Fibroblast of lung (primary cell): ENCODE results near the gene DNALI1. TPM values are rescaled to one million over a fixed set of nuclear protein-coding genes. Genes with fewer than 3 reads are reported as not detected.

Experiments used
- DNase-seq, 2 donors: peaks; one replicate each; pipeline versions ENCODE4 v3.0.0 to v3.0.0-alpha.2; 2010; ENCODE audit warnings: low read depth in 2 of 2
- H2AFZ ChIP-seq: 2 replicates; pipeline ENCODE4 v1.5.1; 2012; ENCODE audit warnings: low read length, control low read depth, inconsistent platforms
- H3K27ac ChIP-seq: 2 replicates; pipeline ENCODE4 v1.5.1; 2011; ENCODE audit warnings: low read length, control low read depth; ENCODE audit not compliant: insufficient read depth
- H3K27me3 ChIP-seq: 2 replicates; pipeline ENCODE4 v1.5.1; 2011; ENCODE audit warnings: mild to moderate bottlenecking, low read length; ENCODE audit not compliant: control insufficient read depth, insufficient read depth
- H3K36me3 ChIP-seq: 2 replicates; pipeline ENCODE4 v1.5.1; 2011; ENCODE audit warnings: low read length; ENCODE audit not compliant: control insufficient read depth, insufficient read depth
- H3K4me1 ChIP-seq: 2 replicates; pipeline ENCODE4 v1.5.1; 2011; ENCODE audit warnings: low read length; ENCODE audit not compliant: control insufficient read depth, insufficient read depth; ENCODE audit errors: extremely low read depth
- H3K4me2 ChIP-seq: 2 replicates; pipeline ENCODE4 v1.5.1; 2011; ENCODE audit warnings: low read length, control low read depth; ENCODE audit not compliant: insufficient read depth; ENCODE audit errors: extremely low read depth
- H3K4me3 ChIP-seq, 4 experiments: fragments of 200-600 bp in 1 of 4; sonication (generic) in 1 of 4; replicated peaks in 1 of 4; 2 replicates each; pipeline ENCODE4 v1.5.1; 2011 to 2016; ENCODE audit warnings: low read length in 4 of 4, low read depth in 3 of 4, mild to moderate bottlenecking in 3 of 4, control low read depth in 2 of 4, inconsistent platforms in 1 of 4, mixed read lengths in 1 of 4; ENCODE audit not compliant: insufficient read depth in 1 of 4; ENCODE audit errors: control extremely low read depth in 1 of 4
- H3K79me2 ChIP-seq: 2 replicates; pipeline ENCODE4 v1.5.1; 2012; ENCODE audit warnings: mild to moderate bottlenecking, low read length, inconsistent platforms; ENCODE audit not compliant: control insufficient read depth, insufficient read depth
- H3K9ac ChIP-seq: 2 replicates; pipeline ENCODE4 v1.5.1; 2011; ENCODE audit warnings: mild to moderate bottlenecking, low read length, control low read depth; ENCODE audit not compliant: insufficient read depth
- H3K9me3 ChIP-seq: 2 replicates; pipeline ENCODE4 v1.5.1; 2012; ENCODE audit warnings: low read depth, low read length; ENCODE audit not compliant: control insufficient read depth, insufficient read depth
- H4K20me1 ChIP-seq: 2 replicates; pipeline ENCODE4 v1.5.1; 2011; ENCODE audit warnings: low read length; ENCODE audit not compliant: control insufficient read depth, insufficient read depth; ENCODE audit errors: extremely low read depth
- CTCF ChIP-seq, 2 donors: IDR thresholded peaks in 1 of 2; conservative IDR thresholded peaks in 1 of 2; 1 replicate in 1 of 2; 2 replicates in 1 of 2; pipeline ENCODE4 v1.5.1; 2011 to 2012; ENCODE audit warnings: low read length in 2 of 2, control low read depth in 1 of 2, inconsistent platforms in 1 of 2, low read depth in 1 of 2, mild to moderate bottlenecking in 1 of 2
- EZH2 ChIP-seq: IDR thresholded peaks from 2 replicates; pipeline ENCODE4 v1.5.1; 2012; ENCODE audit warnings: low read length, control low read depth, mild to moderate bottlenecking; ENCODE audit errors: missing control alignments
- polyA plus RNA-seq, 2 donors: library from polyadenylated mRNA; depleted of rRNA in 1 of 2; stranded (reverse) in 1 of 2; unstranded in 1 of 2; fragments of >200 nt; gene quantifications; 2 replicates each; pipeline ENCODE4 v1.2.1, GENCODE V29; 2011 to 2012; ENCODE audit warnings: missing spikeins in 1 of 2
- total RNA-seq: library from RNA; depleted of rRNA; stranded (reverse); fragments of >200 nt; gene quantifications from 2 replicates; pipeline ENCODE4 v1.2.1, GENCODE V29; 2014

The DNALI1 gene
- total and polyA plus RNA-seq, 2 donors (not counting 1 experiment from before 2014, with no cell fraction given) = 5.0 to 8.3 TPM

DNA sequence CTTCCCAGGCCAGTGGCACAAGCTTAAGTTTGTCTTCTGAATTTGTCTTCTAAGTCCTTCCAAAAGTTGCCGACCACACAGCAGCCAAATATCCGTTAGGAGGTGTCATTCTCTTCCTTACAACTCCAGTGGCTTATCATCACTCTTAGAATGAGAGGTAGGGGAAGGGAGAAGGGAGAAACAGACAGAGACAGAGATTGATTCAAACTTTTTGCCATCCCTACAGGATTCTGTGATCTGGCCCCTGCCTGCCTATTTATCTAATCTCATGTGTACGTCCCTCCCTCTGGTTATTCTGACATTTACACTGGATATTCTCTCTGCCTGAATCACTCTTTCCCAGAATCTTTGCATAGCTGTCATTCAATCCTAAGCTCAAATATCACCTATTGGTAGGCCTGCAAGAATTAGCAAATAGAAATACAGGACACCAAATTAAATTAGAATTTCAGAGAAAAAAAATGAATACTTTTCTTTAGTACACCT lies 39.5 kb downstream of the DNALI1 start:
- peaks cover 2% of the 10 kb centered on the region for H3K4me1 ChIP-seq
- H3K27ac ChIP-seq = peak overlapping the region; percentile 99
- H2AFZ ChIP-seq = peak overlapping the region; percentile 93
- H3K36me3 ChIP-seq = peaks cover 6% of the 10 kb centered on the region
- H3K4me3 ChIP-seq = peak overlapping the region; percentile 66 to 100 (median 94)
- H4K20me1 ChIP-seq = no peaks in the 10 kb centered on the region
- peaks cover 39% of the 10 kb centered on the region for H3K79me2 ChIP-seq
- H3K4me2 ChIP-seq = peak overlapping the region; percentile 96
- no peak for TF ChIP-seq CTCF (conservative IDR thresholded peaks at IDR 0.05 in 1 of 2, IDR thresholded peaks at IDR 0.05 in 1 of 2; ENCODE audit: low read depth in 1 of 2, low read length in 2 of 2)
- TF ChIP-seq EZH2 = no peak
- H3K9me3 ChIP-seq = no peaks in the 10 kb centered on the region
- H3K9ac ChIP-seq = peak overlapping the region; percentile 96
- DNase-seq = peak in 1 of 2 donors; percentile 13
- H3K27me3 ChIP-seq = no peaks in the 10 kb centered on the region

DNA sequence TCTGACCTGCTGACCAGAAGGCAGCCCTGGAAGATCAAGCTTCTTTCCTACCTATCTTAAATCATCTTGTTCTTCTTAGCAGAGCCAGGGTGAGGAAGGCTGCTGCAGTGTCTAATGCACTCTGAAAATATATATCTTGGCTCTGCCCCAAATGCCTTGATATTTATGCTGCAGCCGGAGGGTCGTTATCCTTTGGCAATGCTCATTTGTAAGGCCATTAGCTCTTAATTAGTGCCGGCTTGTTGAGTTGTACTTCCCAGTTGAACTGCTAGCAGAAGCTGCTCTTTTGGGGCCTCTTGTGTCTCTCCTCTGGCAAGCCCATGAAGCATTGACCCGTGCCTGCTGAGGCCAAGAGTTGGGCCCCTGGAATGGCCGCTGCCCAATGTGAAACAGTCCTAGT lies 43.2 kb downstream of the DNALI1 start:
- Histone ChIP-seq H2AFZ (no peak overlapping the region), H4K20me1 (no peaks in the 10 kb centered on the region), H3K27ac (no peak overlapping the region), H3K4me3 (no peak overlapping the region), H3K79me2 (peaks cover 8% of the 10 kb centered on the region), H3K27me3 (no peaks in the 10 kb centered on the region), H3K36me3 (no peaks in the 10 kb centered on the region), H3K4me2 (no peak overlapping the region), H3K9me3 (no peaks in the 10 kb centered on the region), H3K9ac (no peak overlapping the region), H3K4me1 (peaks cover 2% of the 10 kb centered on the region)
- TF ChIP-seq EZH2 (no peak), CTCF (conservative IDR thresholded peaks at IDR 0.05 in 1 of 2, IDR thresholded peaks at IDR 0.05 in 1 of 2; ENCODE audit: low read depth in 1 of 2, low read length in 2 of 2) (no peak)
- DNase-seq = no peak

GRCh38 chr1:37601441-37601840 lies 44.7 kb downstream of the DNALI1 start:
- Histone ChIP-seq H3K79me2 (no peaks in the 10 kb centered on the region), H2AFZ (no peak overlapping the region), H3K4me3 (no peak overlapping the region), H3K4me1 (no peaks in the 10 kb centered on the region), H4K20me1 (no peaks in the 10 kb centered on the region), H3K9me3 (no peaks in the 10 kb centered on the region), H3K27me3 (no peaks in the 10 kb centered on the region), H3K9ac (no peak overlapping the region), H3K36me3 (no peaks in the 10 kb centered on the region), H3K27ac (no peak overlapping the region), H3K4me2 (no peak overlapping the region)
- no peak for DNase-seq
- TF ChIP-seq EZH2 (no peak), CTCF (conservative IDR thresholded peaks at IDR 0.05 in 1 of 2, IDR thresholded peaks at IDR 0.05 in 1 of 2; ENCODE audit: low read depth in 1 of 2, low read length in 2 of 2) (no peak)
